DMS 273 treated with DMSO at 0.1 percent for 48 hours (cell line): ENCODE results near the gene TRIM47.

Experiments used
- DNase-seq: peaks from one replicate; lab custom pipeline; 2025; lab: John Stamatoyannopoulos, UW

Gene TRIM47, protein sequence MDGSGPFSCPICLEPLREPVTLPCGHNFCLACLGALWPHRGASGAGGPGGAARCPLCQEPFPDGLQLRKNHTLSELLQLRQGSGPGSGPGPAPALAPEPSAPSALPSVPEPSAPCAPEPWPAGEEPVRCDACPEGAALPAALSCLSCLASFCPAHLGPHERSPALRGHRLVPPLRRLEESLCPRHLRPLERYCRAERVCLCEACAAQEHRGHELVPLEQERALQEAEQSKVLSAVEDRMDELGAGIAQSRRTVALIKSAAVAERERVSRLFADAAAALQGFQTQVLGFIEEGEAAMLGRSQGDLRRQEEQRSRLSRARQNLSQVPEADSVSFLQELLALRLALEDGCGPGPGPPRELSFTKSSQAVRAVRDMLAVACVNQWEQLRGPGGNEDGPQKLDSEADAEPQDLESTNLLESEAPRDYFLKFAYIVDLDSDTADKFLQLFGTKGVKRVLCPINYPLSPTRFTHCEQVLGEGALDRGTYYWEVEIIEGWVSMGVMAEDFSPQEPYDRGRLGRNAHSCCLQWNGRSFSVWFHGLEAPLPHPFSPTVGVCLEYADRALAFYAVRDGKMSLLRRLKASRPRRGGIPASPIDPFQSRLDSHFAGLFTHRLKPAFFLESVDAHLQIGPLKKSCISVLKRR

DNA sequence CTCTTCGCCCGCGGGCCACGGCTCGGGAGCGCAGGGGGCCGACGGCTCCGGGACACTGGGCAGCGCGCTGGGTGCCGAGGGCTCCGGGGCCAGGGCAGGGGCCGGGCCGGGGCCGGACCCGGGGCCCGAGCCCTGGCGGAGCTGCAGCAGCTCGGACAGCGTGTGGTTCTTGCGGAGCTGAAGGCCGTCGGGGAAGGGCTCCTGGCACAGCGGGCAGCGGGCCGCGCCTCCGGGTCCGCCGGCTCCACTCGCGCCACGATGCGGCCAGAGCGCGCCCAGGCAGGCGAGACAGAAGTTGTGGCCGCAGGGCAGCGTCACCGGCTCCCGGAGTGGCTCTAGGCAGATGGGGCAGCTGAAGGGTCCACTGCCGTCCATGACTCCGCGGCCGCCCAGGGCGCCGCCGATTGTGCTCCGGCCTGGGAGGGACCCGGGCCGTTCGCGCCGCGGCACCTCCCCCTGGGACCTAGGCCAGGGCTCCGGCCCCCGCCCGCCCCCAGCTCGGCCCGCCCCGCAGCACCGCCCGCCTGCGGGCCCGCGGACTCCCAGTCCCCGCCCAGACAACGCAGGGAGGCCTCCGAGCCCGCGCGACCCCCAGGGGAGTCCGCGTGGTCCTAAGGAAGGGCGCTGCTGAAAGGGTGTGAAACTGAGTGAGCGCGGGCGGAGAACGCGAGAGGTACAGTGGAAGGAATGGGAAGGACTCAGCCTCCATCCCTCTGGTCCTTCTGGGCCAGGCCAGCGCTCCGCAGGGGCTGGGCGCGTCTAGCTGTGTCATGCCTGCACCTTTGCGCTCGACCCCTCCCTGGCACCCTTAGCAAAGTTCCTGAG is at the start of gene TRIM47:
Gene TRIM47 (minus strand): TSS at position 408 of the 825 bp plus-strand sequence. CDS start 33 bp downstream, at position 375.
- DNase-seq = no peak

DNA sequence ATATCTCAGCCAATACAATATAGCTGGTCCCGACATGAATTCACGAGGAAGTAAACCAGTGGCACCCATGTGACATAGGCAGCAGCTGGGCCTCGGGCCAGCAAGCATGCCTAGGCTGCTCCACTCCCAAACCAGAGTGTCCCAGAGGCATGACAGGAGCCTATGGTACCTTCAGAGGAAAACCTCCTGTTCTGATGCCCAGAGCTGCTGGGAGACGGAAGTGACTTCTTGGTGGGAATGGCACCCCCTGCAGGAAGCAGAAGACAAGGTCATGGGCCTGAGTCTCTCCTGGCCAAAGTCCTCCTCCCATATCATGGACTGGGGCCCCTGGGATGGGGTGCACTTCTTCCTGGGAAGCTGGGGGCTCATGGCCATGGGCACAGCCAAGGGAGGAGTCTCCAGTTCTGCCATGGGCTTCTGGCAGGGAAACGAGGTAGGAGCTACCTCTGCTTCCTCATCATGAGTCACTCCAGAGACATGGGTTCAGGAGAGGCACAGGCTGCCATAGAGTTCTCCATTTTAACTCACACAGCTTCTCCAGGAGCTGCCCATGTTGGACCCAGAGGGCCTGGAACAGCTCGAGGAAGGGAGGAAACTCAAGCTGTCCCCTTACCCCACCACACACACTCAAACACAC is 49.0 kb upstream of the TRIM47 start:
- no peak for DNase-seq

DNA sequence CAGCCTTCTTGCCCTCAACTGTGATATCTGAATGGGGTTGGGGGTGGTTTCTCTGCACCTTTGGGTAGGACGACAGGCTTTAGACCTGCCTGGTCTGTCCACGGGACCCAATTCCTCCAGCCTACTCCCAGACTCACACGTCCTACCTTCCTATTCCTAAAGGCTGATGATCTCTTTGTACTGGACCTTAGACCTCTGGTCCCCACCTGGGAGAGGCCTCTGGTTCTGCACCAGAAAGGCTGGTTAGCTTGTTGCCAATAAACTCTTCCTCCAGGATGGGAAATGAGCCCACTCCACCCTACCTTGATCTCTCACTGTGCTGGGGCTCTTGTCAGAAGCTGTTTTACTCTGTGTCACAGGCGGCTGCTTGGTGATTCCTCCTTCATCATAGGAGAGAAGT is 48.1 kb upstream of the TRIM47 start:
- DNase-seq = no peak

DNA sequence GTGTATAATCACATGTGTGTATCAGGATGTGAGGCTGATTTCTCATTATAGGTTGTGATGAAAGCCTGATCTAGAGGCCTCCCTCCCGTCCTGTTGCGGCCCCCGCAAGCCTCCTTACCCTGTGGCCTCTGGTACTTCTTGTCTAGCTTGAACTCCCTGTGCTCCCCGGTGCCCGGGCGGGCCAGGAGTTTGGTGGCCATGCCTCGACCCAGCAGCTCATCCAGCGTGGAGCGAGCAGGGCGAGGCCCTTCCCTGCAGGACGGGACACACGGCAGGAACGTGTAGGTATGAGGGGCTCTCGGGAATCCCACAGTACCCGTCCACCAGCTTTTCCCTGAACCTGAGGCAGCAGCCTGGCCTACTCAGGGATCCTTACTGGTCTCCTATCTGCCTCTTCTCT is 47.5 kb upstream of the TRIM47 start:
- no peak for DNase-seq

DNA sequence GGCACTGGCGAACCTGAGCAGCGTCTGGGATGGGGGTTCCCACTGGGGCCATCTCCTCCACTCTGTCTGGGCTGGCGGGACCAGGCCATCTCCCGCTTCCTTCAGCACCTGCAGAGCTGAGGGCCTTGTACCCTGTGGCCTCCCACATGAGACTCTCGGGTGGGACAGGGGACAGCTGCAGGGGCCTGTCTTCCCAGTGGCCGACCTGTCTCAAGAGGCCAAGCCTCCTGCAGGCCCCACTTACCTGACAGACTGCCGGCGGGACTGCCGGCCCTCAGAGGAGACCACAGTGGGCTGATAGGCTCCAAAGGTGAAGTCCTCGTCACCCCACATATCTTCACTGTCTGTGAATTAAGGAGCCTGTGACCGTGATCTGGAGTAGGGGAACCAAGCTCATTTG is 46.7 kb upstream of the TRIM47 start:
- no peak for DNase-seq

DNA sequence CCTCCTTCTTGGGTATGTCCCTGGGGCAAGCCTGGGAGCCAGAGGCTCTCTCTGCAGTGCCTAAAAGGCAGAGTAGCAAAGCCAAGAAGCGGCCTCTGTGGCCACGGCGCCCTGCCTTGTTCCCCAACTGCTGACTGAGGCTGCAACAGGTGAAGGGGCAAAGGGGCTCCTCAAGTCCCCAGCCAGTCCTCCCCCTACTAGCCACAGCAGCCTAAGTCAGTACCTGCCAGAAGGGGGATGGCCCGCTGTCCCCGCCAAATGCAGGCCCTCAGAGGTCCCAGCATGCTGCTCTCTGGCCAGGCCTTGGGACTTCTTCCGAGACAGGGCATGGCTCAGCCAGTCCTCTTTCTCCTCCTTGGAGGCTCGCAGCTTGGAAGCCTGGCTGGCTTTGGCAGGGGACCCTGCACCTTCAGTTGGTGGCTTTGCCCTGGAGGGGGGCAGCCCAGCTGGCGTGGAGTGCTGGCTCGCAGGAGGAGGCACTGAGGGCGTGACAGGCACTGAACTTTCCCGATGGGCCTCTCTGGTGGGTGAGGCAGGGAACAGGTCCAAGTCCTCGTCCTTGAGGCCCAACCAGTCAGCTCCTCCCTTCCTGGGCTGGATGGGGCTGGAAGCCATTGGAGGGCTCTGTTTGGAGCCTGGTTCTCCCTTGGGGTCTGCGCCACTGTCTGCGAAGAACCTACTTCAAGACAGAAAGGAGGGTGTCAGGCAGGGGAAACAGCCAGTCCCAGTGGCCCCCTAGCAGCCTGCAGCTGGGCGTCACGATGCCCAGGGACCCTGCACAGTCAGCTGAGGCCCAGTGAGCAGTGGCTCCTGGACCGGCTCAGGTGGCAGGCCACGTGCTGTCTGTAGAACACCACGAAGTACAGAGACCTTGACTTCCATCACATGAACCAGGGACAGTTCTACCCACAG is 44.8 kb upstream of the TRIM47 start:
- no peak for DNase-seq

DNA sequence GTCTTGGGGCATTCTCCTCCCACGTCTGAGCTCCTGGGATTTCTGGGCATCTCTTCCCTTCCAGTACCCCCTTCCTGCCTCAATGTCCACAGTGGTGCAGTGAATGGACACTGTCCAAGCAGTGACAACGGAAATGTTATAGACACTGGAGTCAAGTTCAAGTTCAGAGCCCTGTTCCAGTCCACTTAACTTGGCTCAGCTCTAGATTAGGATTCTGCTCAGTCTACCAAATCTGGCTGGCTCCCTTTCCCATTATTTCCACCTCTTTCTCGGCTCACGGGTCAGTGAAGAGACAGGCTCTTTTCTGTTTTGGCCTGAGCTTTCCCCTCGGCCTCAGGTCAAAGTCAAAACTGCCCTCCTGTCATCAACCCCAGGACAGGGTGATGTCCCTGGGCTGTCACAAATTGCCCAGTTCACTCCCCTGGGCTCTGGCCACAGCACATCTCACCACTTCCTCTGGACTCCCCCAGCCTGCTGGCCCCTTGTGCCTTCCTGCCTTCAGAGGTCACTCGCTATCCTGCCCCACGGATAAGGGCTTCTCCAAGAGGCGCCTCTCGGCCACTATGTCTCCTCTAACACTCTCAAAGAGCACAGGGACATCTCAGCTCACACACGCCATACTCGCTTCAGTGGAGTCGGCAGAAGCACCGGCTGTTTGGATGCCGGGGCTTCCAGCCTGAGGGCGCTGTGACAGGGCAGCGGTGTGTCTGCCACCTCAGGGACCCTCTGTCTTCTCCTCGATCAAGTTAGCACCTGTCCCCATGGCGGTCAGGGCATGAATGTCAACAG is 44.0 kb upstream of the TRIM47 start:
- no peak for DNase-seq

DNA sequence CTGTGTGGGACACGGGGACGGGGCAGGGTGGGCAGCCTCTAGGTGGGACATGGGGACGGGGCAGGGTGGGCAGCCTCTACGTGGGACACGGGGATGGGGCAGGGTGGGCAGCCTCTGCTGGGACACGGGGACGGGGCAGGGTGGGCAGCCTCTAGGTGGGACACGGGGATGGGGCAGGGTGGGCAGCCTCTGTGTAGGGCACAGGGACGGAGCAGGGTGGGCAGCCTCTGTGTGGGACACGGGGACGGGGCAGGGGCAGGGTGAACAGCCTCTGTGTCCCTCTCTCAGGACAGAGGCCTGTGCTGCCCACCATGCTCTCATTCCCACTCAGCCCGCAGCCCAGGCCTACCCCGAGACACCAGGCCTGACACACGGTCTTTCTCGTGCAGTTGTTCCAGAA is 43.2 kb upstream of the TRIM47 start:
- no peak for DNase-seq

DNA sequence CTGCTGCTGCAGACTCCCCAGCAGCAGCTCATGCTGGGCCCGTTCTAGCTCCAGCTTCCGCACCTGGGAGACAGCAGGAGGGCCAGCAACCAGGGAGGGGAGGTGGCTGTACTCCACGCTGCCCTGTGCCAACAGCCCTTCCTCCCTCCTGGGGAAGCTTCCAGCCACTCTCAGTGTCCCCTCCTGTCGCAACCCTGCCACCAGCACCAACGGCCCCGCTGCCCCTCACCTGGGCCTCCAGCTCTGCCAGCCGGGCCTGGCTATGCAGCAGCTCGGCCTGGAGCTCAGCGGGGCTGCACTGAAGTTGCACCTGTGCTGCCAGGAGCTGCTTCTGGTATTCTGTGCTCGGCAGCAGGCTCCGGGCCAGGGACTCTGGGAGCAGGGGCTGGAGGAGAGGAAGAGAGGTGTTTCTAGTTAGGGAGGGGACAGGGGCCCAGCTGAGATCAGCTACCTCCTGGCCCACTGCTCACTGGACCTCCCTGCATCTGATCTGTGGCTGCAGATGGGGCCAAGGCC is 41.7 kb upstream of the TRIM47 start:
- DNase-seq = no peak

DNA sequence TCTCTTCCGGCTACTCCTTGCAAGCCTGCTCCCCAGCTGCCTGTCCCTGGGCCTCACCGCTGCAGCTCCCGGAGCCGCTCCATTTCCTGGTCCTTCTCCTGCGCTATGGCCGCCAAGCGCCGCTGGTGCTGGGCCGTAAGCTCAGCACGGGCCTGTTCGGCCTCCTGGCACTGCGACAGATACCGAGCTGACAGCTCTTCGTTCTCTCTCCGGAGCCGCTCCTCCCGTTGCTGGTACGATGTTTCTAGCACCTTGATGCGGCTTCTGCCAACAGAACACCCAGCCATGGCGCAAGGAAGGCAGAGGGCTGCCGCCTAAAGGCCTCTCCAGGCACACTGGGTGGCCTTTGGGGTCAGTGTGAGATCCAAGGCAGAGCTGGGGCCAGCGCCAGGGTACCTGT is 41.2 kb upstream of the TRIM47 start:
- no peak for DNase-seq

DNA sequence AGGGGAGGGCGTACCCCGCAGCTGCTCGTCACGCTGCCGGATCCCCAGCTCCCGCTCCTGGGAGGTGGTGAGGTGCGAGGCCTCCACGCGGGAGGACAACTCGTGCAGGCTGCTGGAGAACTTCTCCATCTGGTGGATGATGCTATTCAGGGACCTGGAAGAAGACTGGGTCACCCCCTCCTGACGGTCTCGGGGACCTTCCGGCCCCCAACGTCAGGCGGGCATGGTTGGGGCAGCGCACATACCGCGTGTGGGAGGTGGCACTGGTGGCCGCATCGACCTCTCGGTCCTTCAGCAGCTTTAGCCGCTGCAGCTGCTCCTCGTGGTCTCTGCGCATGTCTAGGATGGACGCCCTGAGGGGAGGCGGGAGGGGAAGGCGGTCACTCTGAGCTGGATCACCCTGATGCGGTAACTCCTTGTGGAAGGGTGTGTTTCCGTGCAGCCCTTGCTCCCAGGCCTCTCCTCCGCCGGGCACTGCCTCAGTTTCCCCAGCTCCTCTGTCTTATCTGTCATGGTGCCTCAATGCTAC is 39.6 kb upstream of the TRIM47 start:
- DNase-seq = no peak

DNA sequence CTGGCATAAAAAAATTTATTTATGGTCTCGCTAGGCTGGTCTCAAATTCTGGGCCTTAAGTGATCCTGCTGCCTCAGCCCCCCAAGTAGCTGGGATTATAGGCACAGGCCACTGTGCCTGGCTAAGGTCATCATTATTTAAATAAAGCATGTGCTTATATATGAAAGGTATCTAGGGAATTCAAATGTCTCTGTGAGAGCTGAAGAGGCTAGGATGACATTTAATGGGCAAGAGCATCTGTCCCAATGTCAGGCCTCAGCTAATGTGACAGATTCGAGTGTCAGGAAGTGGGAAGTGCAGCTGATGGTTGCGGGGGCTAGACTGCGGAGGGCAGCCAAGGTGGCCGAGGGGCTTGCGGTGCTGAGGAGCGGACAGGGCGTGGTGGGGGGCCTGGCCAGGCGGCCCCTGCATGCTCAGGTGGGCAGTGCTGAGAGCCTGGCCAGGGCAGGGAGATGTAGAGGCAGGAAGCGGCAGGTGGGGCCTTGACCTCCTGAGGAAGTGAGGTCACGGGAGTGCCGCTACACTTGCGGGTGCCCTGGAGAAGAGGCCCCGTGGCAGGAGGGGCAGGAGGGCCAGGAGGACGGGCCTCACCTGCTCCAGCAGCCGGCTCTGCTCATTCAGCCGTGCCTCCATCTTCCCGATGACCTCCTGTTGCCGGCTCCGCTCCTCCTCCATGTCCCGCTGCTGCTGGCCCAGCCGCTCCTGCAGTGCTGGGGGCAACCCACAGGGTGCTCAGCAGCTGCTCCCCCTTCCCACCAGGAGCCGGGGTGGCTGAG is 38.9 kb upstream of the TRIM47 start:
- DNase-seq = no peak

DNA sequence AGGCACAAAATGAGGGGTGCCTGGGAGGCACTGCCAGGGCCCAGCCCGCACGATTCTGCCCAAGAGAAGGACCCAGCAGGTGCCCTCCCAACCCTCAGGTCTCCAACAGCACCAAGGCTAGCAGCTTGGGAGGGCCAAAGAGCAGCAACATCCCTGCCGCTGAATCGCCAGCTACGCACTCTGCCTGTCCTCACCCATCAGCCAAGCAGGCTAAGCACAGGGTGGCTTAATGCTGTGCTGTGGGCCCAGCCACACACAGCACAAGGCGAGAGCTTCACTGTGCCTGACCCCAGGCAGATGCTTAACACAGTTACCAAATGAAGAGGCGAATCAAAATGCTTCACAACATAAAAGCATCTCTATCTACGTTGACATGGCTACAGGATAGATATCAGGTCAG is 36.9 kb upstream of the TRIM47 start:
- DNase-seq = no peak

DNA sequence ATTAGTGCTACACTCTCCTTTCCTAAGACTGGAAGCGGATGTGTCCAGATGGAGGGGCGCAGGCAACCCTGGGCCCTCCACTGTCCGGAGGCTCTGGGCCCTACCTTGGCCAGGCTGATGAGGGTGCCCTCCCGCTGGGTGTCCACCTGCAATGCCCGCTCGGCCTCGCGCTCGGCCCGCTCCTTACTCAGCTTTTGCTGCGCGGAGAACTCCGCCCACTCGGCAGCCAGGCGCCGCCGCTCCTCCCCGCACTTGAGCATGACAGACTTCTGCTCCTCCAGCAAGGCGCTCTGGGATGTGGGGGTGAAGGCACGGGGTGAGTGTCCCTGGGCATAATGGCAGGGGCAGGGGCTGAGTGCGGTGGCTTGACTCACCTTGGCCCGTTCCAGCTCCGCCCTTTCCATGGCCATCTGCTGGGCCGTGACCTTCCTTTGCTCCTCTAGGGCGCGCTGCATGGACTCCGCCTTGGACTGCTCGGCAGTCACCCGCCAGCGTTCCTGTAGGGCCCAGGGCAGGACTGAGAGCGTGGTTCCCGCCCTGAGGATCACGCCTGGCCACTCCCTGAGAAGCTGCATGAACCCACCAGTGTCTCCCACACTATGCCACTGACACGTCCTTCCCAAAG is 36.4 kb upstream of the TRIM47 start:
- DNase-seq = no peak

DNA sequence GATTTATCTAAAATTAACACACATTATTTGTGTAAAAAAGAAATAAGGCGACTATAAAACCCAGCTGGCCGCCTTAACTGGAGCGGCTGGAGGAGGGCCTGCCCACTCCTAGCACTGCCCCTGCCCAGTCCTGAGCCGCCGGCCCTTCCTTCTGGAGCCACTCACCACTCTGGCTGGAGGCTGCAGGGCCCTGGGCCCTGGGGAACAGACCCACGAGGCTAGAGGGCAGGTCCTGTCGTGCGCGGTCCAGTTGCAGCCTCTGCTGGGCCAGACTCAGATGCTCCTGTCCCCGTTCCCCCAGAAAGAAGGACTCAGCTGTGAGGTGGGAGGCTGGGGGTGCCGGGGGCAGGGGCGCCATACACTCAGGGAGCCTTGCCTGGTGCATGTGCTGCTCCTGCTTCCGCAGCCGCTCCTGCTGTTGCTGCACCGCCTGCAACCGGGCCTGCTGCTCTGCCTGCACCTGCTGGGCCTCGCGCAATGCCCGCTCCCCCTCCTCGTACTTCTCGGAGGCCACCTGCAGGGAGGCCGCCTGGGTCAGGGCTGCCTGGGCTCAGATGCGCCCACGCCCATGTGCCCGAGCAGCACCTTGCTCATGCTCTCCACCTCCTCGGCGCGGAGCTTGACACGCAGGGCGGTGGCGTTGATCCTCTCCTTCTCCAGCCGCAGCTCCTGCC is 35.3 kb upstream of the TRIM47 start:
- DNase-seq = no peak

DNA sequence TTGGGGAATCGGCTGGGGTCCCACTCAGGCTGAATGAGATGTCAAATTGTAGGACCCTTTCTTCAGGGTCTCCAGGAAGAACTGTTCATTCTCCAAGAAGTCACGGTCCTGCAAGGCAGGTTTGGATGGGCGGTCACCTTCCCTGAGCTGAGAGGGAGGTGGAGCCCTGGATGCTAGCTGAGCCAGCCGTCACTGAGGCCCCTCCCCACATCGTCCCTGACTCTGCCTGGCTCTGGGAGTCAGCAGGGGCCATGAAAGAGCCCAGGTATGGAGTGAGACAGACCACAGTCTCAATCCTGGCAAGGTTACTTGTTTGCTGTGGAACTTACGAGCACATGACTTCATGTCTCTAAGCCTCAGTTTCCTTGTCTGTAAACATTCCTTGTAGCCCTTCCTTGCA is 32.3 kb upstream of the TRIM47 start:
- no peak for DNase-seq

DNA sequence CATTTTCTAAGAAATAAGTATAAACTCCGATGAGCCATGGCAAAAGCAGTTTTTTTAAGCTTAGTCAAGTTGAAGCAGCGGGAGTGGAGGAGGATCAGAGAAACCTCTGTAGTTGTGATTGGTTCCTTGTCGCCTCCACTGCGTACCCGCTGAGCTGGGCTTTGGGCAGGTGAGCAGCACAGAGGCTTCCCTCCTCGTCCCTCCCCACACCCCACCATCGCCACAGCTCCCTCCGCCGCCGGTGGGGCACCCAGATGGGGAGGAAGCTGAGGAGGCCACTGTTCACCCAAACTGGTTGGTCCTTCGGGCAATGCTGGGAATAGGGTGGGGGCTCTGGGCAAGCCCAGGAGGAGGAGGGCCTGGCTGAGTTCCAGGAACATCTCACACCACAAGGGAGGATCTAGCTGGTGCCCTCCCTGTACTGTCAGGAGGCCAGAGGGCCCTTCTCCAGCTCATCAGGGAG is 31.5 kb upstream of the TRIM47 start:
- no peak for DNase-seq
